Endothelial cell of umbilical vein (primary cell): ENCODE measurements around the gene TM4SF4. TPM values are rescaled to one million over a fixed set of nuclear protein-coding genes. Genes with fewer than 3 reads are reported as not detected.

ENCODE experiments used
- BruUV-seq: library from RNA; stranded (reverse); fragments of 400-500 nt; replicated peaks from 2 replicates; lab custom pipeline; 2021; lab: Mats Ljungman, UMichigan
- CTCF ChIA-PET: fragments of 300-600, 350-600 bp; sonication (Branson Sonifier 250); formaldehyde crosslinking; loops from one replicate; lab custom pipeline; 2021; ENCODE audit warnings: antibody characterized with exemption, inconsistent platforms; lab: Charles Lee
- POLR2A ChIA-PET: fragments of 300-600, 350-600 bp; sonication (Branson Sonifier 250); formaldehyde crosslinking; loops from one replicate; lab custom pipeline; 2021; ENCODE audit warnings: antibody characterized with exemption, inconsistent platforms; lab: Charles Lee
- DNase-seq: peaks from one replicate; pipeline ENCODE4 v3.0.0-alpha.2; 2011; ENCODE audit warnings: low read depth, low spot score
- FAIRE-seq: peaks from 2 replicates; lab custom pipeline; 2011; peaks lifted over from hg19 to GRCh38; lab: Jason Lieb, UNC
- H2AFZ ChIP-seq: 2 replicates; pipeline ENCODE4 v1.6.0; 2012; ENCODE audit warnings: low read depth, low read length, control low read depth, inconsistent platforms
- H3K27ac ChIP-seq: 2 replicates; pipeline ENCODE4 v1.5.1; 2011; ENCODE audit warnings: low read depth, mild to moderate bottlenecking, control low read depth, low read length, moderate library complexity; ENCODE audit not compliant: insufficient read depth
- H3K27me3 ChIP-seq, 2 experiments: 2 replicates each; pipeline versions ENCODE4 v1.6.0 to v1.6.1; 2011; ENCODE audit warnings: low read length in 2 of 2, mixed read lengths in 1 of 2; ENCODE audit not compliant: control insufficient read depth in 2 of 2, insufficient read depth in 2 of 2
- H3K36me3 ChIP-seq, 2 experiments: 2 replicates in 1 of 2; 3 replicates in 1 of 2; pipeline ENCODE4 v1.5.1; 2011; ENCODE audit warnings: low read length in 2 of 2, mild to moderate bottlenecking in 1 of 2, moderate library complexity in 1 of 2; ENCODE audit not compliant: control insufficient read depth in 2 of 2, insufficient read depth in 2 of 2; ENCODE audit errors: extremely low read depth in 1 of 2
- H3K4me1 ChIP-seq: 3 replicates; pipeline ENCODE4 v1.5.1; 2011; ENCODE audit warnings: mild to moderate bottlenecking, low read length; ENCODE audit not compliant: control insufficient read depth, insufficient read depth; ENCODE audit errors: extremely low read depth
- H3K4me2 ChIP-seq: 2 replicates; pipeline ENCODE4 v1.6.1; 2011; ENCODE audit warnings: low read length, control low read depth, mixed read lengths; ENCODE audit not compliant: insufficient read depth
- H3K4me3 ChIP-seq, 3 experiments: fragments of 200-600 bp in 1 of 3; sonication (generic), shearing (Covaris generic) in 1 of 3; replicated peaks in 1 of 3; 2 replicates each; pipeline ENCODE4 v1.5.1; 2011 to 2016; ENCODE audit warnings: control low read depth in 3 of 3, low read length in 3 of 3, mild to moderate bottlenecking in 2 of 3, inconsistent platforms in 1 of 3, low read depth in 1 of 3, moderate library complexity in 1 of 3; ENCODE audit not compliant: insufficient read depth in 1 of 3
- H3K79me2 ChIP-seq: 2 replicates; pipeline ENCODE4 v1.6.0; 2012; ENCODE audit warnings: low read length, inconsistent platforms; ENCODE audit not compliant: control insufficient read depth, insufficient read depth
- H3K9ac ChIP-seq: replicated peaks from 2 replicates; pipeline ENCODE3; 2011; ENCODE audit warnings: low read length, control low read depth; ENCODE audit not compliant: insufficient read depth; ENCODE audit errors: extremely low read depth
- H3K9me1 ChIP-seq: replicated peaks from 3 replicates; pipeline ENCODE4 v1.6.0; 2011; ENCODE audit warnings: mild to moderate bottlenecking, low read length; ENCODE audit not compliant: control insufficient read depth, insufficient read depth; ENCODE audit errors: extremely low read depth
- H3K9me3 ChIP-seq: replicated peaks from 2 replicates; pipeline ENCODE4 v1.5.1; 2012; ENCODE audit warnings: low read length, inconsistent platforms; ENCODE audit not compliant: control insufficient read depth, insufficient read depth
- H4K20me1 ChIP-seq: replicated peaks from 2 replicates; pipeline ENCODE3; 2011; ENCODE audit warnings: mild to moderate bottlenecking, low read length; ENCODE audit not compliant: control insufficient read depth, insufficient read depth; ENCODE audit errors: extremely low read depth
- EZH2 ChIP-seq: IDR thresholded peaks from 2 replicates; pipeline ENCODE4 v1.6.1; 2012; ENCODE audit warnings: borderline replicate concordance, low read depth, mild to moderate bottlenecking, moderate library complexity, low read length, inconsistent platforms; ENCODE audit not compliant: severe bottlenecking
- FOS ChIP-seq: IDR thresholded peaks from 2 replicates; pipeline ENCODE4 v1.6.1; 2011; ENCODE audit warnings: mild to moderate bottlenecking, low read length, moderate library complexity, borderline replicate concordance; ENCODE audit not compliant: insufficient read depth
- GATA2 ChIP-seq: IDR thresholded peaks from 2 replicates; pipeline ENCODE4 v1.7.0; 2011; ENCODE audit warnings: low read depth, mild to moderate bottlenecking, moderate library complexity, mixed read lengths, low read length; ENCODE audit not compliant: insufficient read length, insufficient read depth
- JUN ChIP-seq: IDR thresholded peaks from 2 replicates; pipeline ENCODE4 v1.6.1; 2011; ENCODE audit warnings: borderline replicate concordance, low read depth; ENCODE audit not compliant: insufficient read length, insufficient read depth
- MYC ChIP-seq: IDR thresholded peaks from one replicate; pipeline ENCODE4 v1.6.1; 2011; ENCODE audit warnings: mild to moderate bottlenecking, low read depth, low read length
- POLR2A ChIP-seq: IDR thresholded peaks from 2 replicates; pipeline ENCODE4 v1.6.1; 2012; ENCODE audit warnings: low read depth, mild to moderate bottlenecking, control low read depth, low read length
- POLR2AphosphoS5 ChIP-seq: IDR thresholded peaks from 2 replicates; pipeline ENCODE4 v1.6.1; 2012; ENCODE audit warnings: low read depth, mild to moderate bottlenecking, control low read depth, low read length, moderate library complexity; ENCODE audit not compliant: insufficient read depth
- dilution Hi-C: fragments of 300-500 bp; cut with MboI; formaldehyde crosslinking; loops from one replicate; pipeline ENCODE4 v1.15.0; 2019; ENCODE audit warnings: low sequenced_read_pairs; ENCODE audit not compliant: extremely low pct_ligation_motif_present
- intact Hi-C: fragments of 100-400 bp; cut with micrococcal nuclease; formaldehyde crosslinking; loops from one replicate; pipeline ENCODE4 v1.10.0; 2022
- polyA plus RNA-seq, 4 experiments: library from polyadenylated mRNA; depleted of rRNA in 3 of 4; stranded (reverse) in 3 of 4; unstranded in 1 of 4; fragments of >200 nt; gene quantifications; 2 replicates each; pipeline versions ENCODE4 v1.2.1 to v1.2.3, GENCODE V29; 2011 to 2012; ENCODE audit warnings: missing spikeins in 1 of 4
- total RNA-seq: library from RNA; stranded (reverse); gene quantifications from 2 replicates; pipeline ENCODE4 v1.2.3, GENCODE V29; 2021
- TF ChIP-seq, protein P1 (sequence below), 2 donors: IDR thresholded peaks; 1 replicate in 1 of 2; 2 replicates in 1 of 2; pipeline ENCODE4 v1.5.1; 2011; ENCODE audit warnings: low read length in 2 of 2, mild to moderate bottlenecking in 2 of 2, moderate library complexity in 2 of 2, control low read depth in 1 of 2, inconsistent platforms in 1 of 2, low read depth in 1 of 2; ENCODE audit not compliant: insufficient read depth in 1 of 2; ENCODE audit errors: extremely low read depth in 1 of 2
- TF ChIP-seq, protein P2 (sequence below): IDR thresholded peaks from 2 replicates; pipeline ENCODE4 v1.6.1; 2011; ENCODE audit not compliant: insufficient read depth, insufficient read length

TM4SF4 gene
- total and polyA plus RNA-seq, 2 donors (not counting 3 experiments of a cell fraction or from before 2014, with no cell fraction given) = not detected

DNA sequence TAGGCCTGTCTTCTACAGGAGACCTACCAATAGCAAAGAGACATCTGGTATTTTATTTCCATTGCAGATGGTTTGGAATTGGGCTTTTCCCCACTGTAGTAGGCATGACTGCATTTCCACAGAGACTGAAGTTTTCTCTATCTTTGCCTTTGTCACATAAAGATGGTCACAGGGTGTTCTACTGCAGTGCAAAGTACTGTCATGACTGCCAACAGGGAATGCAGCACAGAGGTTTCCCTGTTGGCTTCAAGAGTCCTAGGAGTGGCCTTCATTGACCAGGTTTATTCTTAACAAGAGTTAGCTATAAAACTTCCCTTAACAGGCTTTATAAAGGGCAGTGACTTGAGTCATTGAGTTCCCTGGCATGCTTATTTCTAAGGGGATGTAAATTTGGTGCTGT lies 36.8 kb upstream of the TM4SF4 start:
- BruUV-seq = no TSS peak

More for the DNA sequence above, 36.8 kb upstream of the TM4SF4 start:
- H3K27ac ChIP-seq = no peak overlapping the region
- no peaks in the 10 kb centered on the region for H3K36me3 ChIP-seq
- intact Hi-C loops = no loop called here
- H3K79me2 ChIP-seq = no peaks in the 10 kb centered on the region
- H3K4me2 ChIP-seq = no peak overlapping the region
- DNase-seq (no peak), FAIRE-seq (no peak)
- ChIA-PET POLR2A (no interaction called here), CTCF (no interaction called here)
- peaks cover 3% of the 10 kb centered on the region for H3K4me1 ChIP-seq
- TF ChIP-seq POLR2AphosphoS5 (no peak), JUN (no peak), GATA2 (no peak), FOS (no peak), POLR2A (no peak), EZH2 (no peak), MYC (no peak)
- TF ChIP-seq, protein P1, sequence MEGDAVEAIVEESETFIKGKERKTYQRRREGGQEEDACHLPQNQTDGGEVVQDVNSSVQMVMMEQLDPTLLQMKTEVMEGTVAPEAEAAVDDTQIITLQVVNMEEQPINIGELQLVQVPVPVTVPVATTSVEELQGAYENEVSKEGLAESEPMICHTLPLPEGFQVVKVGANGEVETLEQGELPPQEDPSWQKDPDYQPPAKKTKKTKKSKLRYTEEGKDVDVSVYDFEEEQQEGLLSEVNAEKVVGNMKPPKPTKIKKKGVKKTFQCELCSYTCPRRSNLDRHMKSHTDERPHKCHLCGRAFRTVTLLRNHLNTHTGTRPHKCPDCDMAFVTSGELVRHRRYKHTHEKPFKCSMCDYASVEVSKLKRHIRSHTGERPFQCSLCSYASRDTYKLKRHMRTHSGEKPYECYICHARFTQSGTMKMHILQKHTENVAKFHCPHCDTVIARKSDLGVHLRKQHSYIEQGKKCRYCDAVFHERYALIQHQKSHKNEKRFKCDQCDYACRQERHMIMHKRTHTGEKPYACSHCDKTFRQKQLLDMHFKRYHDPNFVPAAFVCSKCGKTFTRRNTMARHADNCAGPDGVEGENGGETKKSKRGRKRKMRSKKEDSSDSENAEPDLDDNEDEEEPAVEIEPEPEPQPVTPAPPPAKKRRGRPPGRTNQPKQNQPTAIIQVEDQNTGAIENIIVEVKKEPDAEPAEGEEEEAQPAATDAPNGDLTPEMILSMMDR (IDR thresholded peaks at IDR 0.05; ENCODE audit: extremely low read depth in 1 of 2, insufficient read depth in 1 of 2, low read depth in 1 of 2, low read length in 2 of 2) = no peak
- TF ChIP-seq, protein P2, sequence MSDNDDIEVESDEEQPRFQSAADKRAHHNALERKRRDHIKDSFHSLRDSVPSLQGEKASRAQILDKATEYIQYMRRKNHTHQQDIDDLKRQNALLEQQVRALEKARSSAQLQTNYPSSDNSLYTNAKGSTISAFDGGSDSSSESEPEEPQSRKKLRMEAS = no peak
- H3K9ac ChIP-seq = no peak overlapping the region
- no peaks in the 10 kb centered on the region for H4K20me1 ChIP-seq
- no peaks in the 10 kb centered on the region for H3K9me3 ChIP-seq
- no peaks in the 10 kb centered on the region for H3K9me1 ChIP-seq
- H3K4me3 ChIP-seq = no peak overlapping the region
- H2AFZ ChIP-seq = no peak overlapping the region
- dilution Hi-C loops = no loop called here
- no peaks in the 10 kb centered on the region for H3K27me3 ChIP-seq
